GM12891 (cell line): Measurements from ENCODE around the gene PTGDR.

Source experiments
- POLR2A ChIP-seq: IDR thresholded peaks from 2 replicates; pipeline ENCODE4 v1.6.1; 2011; ENCODE audit warnings: low read depth, low read length, control low read depth
- POLR2AphosphoS5 ChIP-seq: IDR thresholded peaks from 2 replicates; pipeline ENCODE4 v1.6.1; 2011; ENCODE audit warnings: low read depth, low read length, control low read depth
- SPI1 ChIP-seq: IDR thresholded peaks from 2 replicates; pipeline ENCODE4 v1.6.1; 2011; ENCODE audit warnings: low read depth, low read length, control low read depth
- TAF1 ChIP-seq: IDR thresholded peaks from 2 replicates; pipeline ENCODE4 v1.6.1; 2011; ENCODE audit warnings: low read depth, low read length, control low read depth

- TF ChIP-seq POLR2A (no peak), POLR2AphosphoS5 (no peak), SPI1 (peak; percentile 62), TAF1 (no peak)
Measured at GRCh38 chr14:52227619-52228222, 39.8 kb upstream of the PTGDR start.
